GM12891 (cell line): ENCODE results near the gene SLC6A4.
"Not testable (repeated sequence)": the region's sequence is repeated elsewhere in the genome, so short reads cannot be mapped to it uniquely, and the experiment has no call there.

Experiments
- DNase-seq: peaks from one replicate; pipeline ENCODE4 v3.0.0; 2011; ENCODE audit warnings: low spot score; ENCODE audit not compliant: insufficient read length
- FAIRE-seq: peaks from 2 replicates; lab custom pipeline; 2011; peaks lifted over from hg19 to GRCh38; lab: Jason Lieb, UNC
- PAX5 ChIP-seq: IDR thresholded peaks from 2 replicates; pipeline ENCODE4 v1.6.1; 2011; ENCODE audit warnings: low read length, moderate library complexity, mild to moderate bottlenecking; ENCODE audit not compliant: insufficient read depth, severe bottlenecking
- POLR2A ChIP-seq: IDR thresholded peaks from 2 replicates; pipeline ENCODE4 v1.6.1; 2011; ENCODE audit warnings: low read depth, low read length, control low read depth
- POLR2AphosphoS5 ChIP-seq: IDR thresholded peaks from 2 replicates; pipeline ENCODE4 v1.6.1; 2011; ENCODE audit warnings: low read depth, low read length, control low read depth
- POU2F2 ChIP-seq: IDR thresholded peaks from 2 replicates; pipeline ENCODE4 v1.6.1; 2011; ENCODE audit warnings: low read depth, mild to moderate bottlenecking, control low read depth, low read length, moderate library complexity
- SPI1 ChIP-seq: IDR thresholded peaks from 2 replicates; pipeline ENCODE4 v1.6.1; 2011; ENCODE audit warnings: low read depth, low read length, control low read depth
- TAF1 ChIP-seq: IDR thresholded peaks from 2 replicates; pipeline ENCODE4 v1.6.1; 2011; ENCODE audit warnings: low read depth, low read length, control low read depth

The SLC6A4 gene

GRCh38 chr17:30232015-30232823 is 3.3 kb downstream of the SLC6A4 start:
- TF ChIP-seq POLR2AphosphoS5, result no peak
- TF ChIP-seq PAX5, result no peak
- TF ChIP-seq POU2F2, result no peak
- no peak for TF ChIP-seq TAF1
- no peak for TF ChIP-seq SPI1
- no peak for TF ChIP-seq POLR2A
- DNase-seq (no peak), FAIRE-seq (no peak)

DNA sequence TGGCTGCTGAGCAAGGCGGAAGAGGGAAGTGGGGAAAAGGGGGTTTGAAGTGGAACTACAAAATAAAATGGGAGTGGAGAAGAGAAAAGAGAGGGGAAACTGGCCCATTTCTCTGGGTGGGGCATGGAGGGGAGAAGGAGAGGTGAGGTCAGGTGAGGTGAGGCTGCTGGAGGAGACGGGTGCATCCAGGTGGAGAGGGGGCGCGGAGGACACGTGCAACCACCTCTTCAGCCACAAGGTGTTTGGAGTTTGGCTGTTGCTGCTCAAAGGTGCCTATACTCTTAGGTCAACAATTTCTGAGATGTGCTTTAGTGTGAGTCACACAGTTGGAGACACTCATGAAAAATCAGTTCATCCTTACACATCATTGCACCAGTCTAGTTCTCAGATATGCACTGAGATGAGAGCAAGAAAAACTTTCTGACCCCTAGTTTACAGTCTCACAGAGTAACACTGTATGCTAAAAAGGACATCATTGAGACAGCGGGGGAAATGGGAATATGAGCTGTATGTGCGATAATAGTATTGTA is 4.8 kb downstream of the SLC6A4 start:
- DNase-seq (no peak), FAIRE-seq (peak; percentile 56)
- TF ChIP-seq POLR2AphosphoS5 (no peak), PAX5 (no peak), POU2F2 (no peak), TAF1 (no peak), SPI1 (no peak), POLR2A (no peak)

DNA sequence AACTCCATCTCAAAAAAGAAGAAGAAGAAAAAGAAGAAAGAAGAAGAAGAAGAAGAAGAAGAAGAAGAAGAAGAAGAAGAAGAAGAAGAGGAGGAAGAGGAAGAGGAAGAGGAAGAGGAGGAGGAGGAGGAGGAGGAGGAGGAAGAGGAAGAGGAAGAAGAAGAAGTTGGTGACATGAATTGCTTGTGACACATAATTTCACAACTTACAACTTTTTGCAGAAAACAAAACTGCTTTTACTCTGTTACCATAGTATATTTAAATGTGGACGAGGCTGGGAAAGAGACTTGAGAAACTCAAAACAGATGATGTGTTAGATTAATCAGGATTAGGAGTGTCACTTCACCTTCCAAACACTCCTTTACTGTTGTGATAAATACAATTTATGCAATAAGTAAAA is 5.5 kb downstream of the SLC6A4 start:
- not testable (repeated sequence) for DNase-seq, FAIRE-seq

DNA sequence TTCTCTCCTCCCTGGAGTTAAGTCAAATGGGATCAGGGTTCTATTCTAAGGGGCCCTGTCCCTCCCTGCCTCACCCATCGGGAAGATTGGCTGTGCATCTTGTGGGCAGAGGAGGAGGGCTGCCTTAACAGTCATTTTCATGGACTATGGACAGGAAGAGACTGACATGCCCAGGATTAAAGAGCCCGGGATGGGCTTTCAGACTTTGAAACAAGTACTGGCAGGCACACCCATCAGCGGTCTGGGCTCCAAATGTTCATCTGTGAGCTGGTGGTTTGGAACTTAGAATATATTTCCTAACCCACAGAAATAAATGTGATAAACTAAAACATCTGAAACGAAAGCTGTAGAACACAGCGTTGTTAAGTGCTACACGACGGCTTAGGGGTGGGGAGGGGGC is 6.5 kb downstream of the SLC6A4 start:
- TF ChIP-seq PAX5 (no peak), POU2F2 (no peak), TAF1 (no peak), POLR2A (no peak), SPI1 (no peak), POLR2AphosphoS5 (no peak)
- FAIRE-seq, result no peak
- DNase-seq, result no peak

DNA sequence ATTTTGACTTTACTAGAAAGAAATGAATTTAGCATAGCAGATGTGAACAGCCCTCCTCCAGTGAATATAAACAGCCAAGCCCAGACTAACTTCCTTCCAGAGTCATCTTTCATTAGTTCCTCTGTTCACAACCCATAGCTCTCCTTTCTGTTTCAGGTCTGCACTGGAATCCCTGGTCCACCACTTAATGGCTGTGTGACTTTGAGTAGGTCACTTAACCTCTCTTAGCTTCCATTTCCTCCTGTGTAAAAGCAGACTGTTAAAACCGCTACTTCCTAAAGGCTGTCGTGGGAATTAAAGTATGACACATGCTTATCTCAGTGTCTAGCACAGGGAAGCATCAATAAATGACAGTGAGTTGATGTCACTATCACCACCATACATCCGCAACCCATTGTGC is 7.5 kb downstream of the SLC6A4 start:
- no peak for DNase-seq
- peak; percentile 59 for FAIRE-seq
- 0 out of 2 replicates have a peak, but pooled peaks have one; percentile 2 for TF ChIP-seq SPI1
- no peak for TF ChIP-seq PAX5

GRCh38 chr17:30226878-30227277 is 8.6 kb downstream of the SLC6A4 start:
- no peak for TF ChIP-seq POLR2A
- TF ChIP-seq POU2F2, result no peak
- TF ChIP-seq SPI1, result no peak
- no peak for TF ChIP-seq PAX5
- TF ChIP-seq TAF1, result no peak
- no peak for TF ChIP-seq POLR2AphosphoS5
- no peak for DNase-seq
- no peak for FAIRE-seq

GRCh38 chr17:30225919-30226553 is 9.5 kb downstream of the SLC6A4 start:
- DNase-seq (no peak), FAIRE-seq (no peak)
- TF ChIP-seq POLR2AphosphoS5, result no peak
- TF ChIP-seq SPI1, result no peak
- no peak for TF ChIP-seq TAF1
- TF ChIP-seq PAX5, result no peak
- no peak for TF ChIP-seq POLR2A
- TF ChIP-seq POU2F2, result no peak

GRCh38 chr17:30225112-30225511 is 10.4 kb downstream of the SLC6A4 start:
- TF ChIP-seq SPI1, result no peak
- no peak for TF ChIP-seq PAX5
- TF ChIP-seq POLR2A, result no peak
- TF ChIP-seq POLR2AphosphoS5, result no peak
- TF ChIP-seq TAF1, result no peak
- no peak for TF ChIP-seq POU2F2
- DNase-seq (no peak), FAIRE-seq (no peak)

DNA sequence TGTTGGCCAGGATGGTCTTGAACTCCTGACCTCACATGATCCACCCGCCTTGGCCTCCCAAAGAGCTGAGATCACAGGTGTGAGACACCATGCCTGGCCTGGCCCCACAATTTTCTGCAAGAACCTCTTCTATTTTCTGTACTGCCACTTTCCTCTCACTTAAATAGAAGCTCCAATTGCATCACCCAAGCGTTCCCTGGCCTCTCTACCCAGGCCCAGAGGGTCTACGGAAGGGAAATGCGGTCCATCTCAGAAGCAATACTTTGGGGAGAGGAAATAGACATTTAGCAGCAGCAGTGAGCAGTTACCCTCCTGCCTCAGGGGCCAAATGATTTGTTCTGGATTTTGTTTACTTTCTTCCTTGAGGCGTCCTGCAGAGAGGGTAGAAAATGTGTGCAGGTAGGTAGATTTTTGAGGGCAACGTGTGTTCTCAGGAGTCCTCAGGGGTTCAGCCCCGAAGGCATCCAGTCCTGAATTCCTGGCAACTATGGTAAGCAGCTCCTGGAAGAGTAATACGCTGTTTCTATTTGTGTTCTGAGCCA is 11.0 kb downstream of the SLC6A4 start:
- DNase-seq (no peak), FAIRE-seq (no peak)
- no peak for TF ChIP-seq POLR2AphosphoS5
- no peak for TF ChIP-seq POLR2A
- TF ChIP-seq POU2F2, result no peak
- no peak for TF ChIP-seq PAX5
- TF ChIP-seq TAF1, result no peak
- TF ChIP-seq SPI1, result no peak

DNA sequence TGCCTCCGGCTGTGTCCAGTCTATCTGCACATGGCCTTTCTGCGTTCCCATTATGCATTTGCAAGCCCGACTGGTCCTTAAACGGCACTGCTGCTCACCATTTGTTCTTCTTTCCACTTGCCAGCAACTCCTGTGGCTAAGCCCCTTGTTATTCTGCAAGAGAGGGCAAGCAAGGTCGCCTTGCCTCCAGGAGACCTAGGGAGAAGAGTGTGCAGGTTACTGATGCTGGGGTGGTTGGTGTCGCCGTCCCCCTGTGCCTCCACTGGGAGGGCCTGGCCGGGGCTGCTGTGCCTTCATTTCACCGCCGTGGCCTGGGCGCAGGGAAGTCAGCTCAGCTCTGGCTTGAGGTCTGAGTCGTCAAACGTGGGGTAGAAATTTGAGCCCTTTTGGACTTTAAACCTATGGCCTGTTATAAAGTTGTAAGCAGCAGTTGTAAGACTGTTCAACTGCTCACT is 12.7 kb downstream of the SLC6A4 start:
- DNase-seq, result no peak
- FAIRE-seq, result no peak
- TF ChIP-seq SPI1 (no peak), TAF1 (no peak), POU2F2 (no peak), PAX5 (no peak), POLR2A (no peak)
